Choroid plexus epithelial cell (primary cell): ENCODE results near the gene CHST15.

Experiments used
- DNase-seq: peaks from one replicate; pipeline ENCODE4 v3.0.0-alpha.2; 2010; ENCODE audit warnings: low read depth
- H3K4me3 ChIP-seq: 2 replicates; pipeline ENCODE4 v1.5.1; 2011; ENCODE audit warnings: low read depth, mild to moderate bottlenecking, control low read depth, low read length, moderate library complexity
- TF ChIP-seq, protein P1 (sequence below): conservative IDR thresholded peaks from 2 replicates; pipeline ENCODE4 v1.5.1; 2011; ENCODE audit warnings: low read depth, mild to moderate bottlenecking, control low read depth, inconsistent platforms, low read length, moderate library complexity

Gene CHST15

DNA sequence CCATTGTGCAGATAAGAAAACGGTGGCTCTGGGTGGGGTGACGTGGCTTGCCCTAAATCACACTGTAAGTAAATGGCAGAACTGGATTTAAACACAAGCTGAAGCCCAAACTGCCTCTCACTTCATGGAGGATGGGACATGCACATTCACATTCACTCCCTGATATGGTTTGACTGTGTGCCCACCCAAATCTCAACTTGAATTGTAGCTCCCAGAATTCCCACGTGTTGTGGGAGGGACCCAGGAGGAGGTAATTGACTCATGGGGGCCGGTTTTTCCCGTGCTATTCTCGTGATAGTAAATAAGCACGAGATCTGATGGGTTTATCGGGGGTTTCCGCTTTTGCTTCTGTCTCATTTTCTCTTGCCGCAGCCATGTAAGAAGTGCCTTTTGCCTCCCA is 32.4 kb downstream of the CHST15 start:
- no peak for DNase-seq
- H3K4me3 ChIP-seq, result no peak overlapping the region
- TF ChIP-seq, protein P1, sequence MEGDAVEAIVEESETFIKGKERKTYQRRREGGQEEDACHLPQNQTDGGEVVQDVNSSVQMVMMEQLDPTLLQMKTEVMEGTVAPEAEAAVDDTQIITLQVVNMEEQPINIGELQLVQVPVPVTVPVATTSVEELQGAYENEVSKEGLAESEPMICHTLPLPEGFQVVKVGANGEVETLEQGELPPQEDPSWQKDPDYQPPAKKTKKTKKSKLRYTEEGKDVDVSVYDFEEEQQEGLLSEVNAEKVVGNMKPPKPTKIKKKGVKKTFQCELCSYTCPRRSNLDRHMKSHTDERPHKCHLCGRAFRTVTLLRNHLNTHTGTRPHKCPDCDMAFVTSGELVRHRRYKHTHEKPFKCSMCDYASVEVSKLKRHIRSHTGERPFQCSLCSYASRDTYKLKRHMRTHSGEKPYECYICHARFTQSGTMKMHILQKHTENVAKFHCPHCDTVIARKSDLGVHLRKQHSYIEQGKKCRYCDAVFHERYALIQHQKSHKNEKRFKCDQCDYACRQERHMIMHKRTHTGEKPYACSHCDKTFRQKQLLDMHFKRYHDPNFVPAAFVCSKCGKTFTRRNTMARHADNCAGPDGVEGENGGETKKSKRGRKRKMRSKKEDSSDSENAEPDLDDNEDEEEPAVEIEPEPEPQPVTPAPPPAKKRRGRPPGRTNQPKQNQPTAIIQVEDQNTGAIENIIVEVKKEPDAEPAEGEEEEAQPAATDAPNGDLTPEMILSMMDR, result no peak

- TF ChIP-seq, protein P1, result no peak
- no peak overlapping the region for H3K4me3 ChIP-seq
- no peak for DNase-seq
Measured at GRCh38 chr10:124060148-124060720, 33.2 kb downstream of the CHST15 start.

- TF ChIP-seq, protein P1, result no peak
- no peak overlapping the region for H3K4me3 ChIP-seq
- DNase-seq, result no peak
Measured at GRCh38 chr10:124059551-124059950, 33.8 kb downstream of the CHST15 start.

- H3K4me3 ChIP-seq, result no peak overlapping the region
- TF ChIP-seq, protein P1, result no peak
- peak; percentile 23 for DNase-seq
Measured at GRCh38 chr10:124058346-124059003, 34.9 kb downstream of the CHST15 start.

GRCh38 chr10:124057601-124058000 is 35.8 kb downstream of the CHST15 start:
- TF ChIP-seq, protein P1, result no peak
- DNase-seq, result no peak
- no peak overlapping the region for H3K4me3 ChIP-seq

GRCh38 chr10:124056337-124056980 is 36.9 kb downstream of the CHST15 start:
- H3K4me3 ChIP-seq, result no peak overlapping the region
- no peak for DNase-seq
- TF ChIP-seq, protein P1, result no peak
